H9 (cell line): ENCODE measurements around the gene CEP164. TPM values are rescaled to one million over a fixed set of nuclear protein-coding genes. Genes with fewer than 3 reads are reported as not detected.
"Not testable (repeated sequence)": the region's sequence is repeated elsewhere in the genome, so short reads cannot be mapped to it uniquely, and the experiment has no call there.

ENCODE experiments used
- DNase-seq: peaks from one replicate; pipeline ENCODE4 v3.0.0-alpha.2; 2017
- H2AFZ ChIP-seq: one replicate; pipeline ENCODE4 v1.6.1; 2013; ENCODE audit warnings: mild to moderate bottlenecking, low read length, control low read depth, moderate library complexity
- H2AK5ac ChIP-seq: 2 replicates; pipeline ENCODE4 v1.6.1; 2013; ENCODE audit warnings: low read length, control low read depth, mixed read lengths; ENCODE audit not compliant: insufficient read length
- H2BK120ac ChIP-seq: one replicate; pipeline ENCODE4 v1.6.1; 2013; ENCODE audit warnings: low read depth, mild to moderate bottlenecking, low read length, control low read depth, inconsistent platforms; ENCODE audit not compliant: poor library complexity, severe bottlenecking
- H2BK12ac ChIP-seq: 2 replicates; pipeline ENCODE4 v1.6.1; 2013; ENCODE audit warnings: low read length, control low read depth, mixed read lengths, low read depth; ENCODE audit not compliant: insufficient read length
- H2BK15ac ChIP-seq: 2 replicates; pipeline ENCODE4 v1.6.1; 2013; ENCODE audit warnings: low read depth, low read length, control low read depth
- H2BK20ac ChIP-seq: one replicate; pipeline ENCODE4 v1.6.1; 2013; ENCODE audit warnings: low read depth, mild to moderate bottlenecking, low read length, control low read depth, inconsistent platforms; ENCODE audit not compliant: poor library complexity, severe bottlenecking
- H2BK5ac ChIP-seq: 2 replicates; pipeline ENCODE4 v1.6.1; 2013; ENCODE audit warnings: low read length, control low read depth, mixed read lengths; ENCODE audit not compliant: insufficient read length
- H3K14ac ChIP-seq: 2 replicates; pipeline ENCODE4 v1.6.1; 2013; ENCODE audit warnings: low read length, control low read depth; ENCODE audit not compliant: insufficient read depth
- H3K18ac ChIP-seq: 2 replicates; pipeline ENCODE4 v1.6.1; 2013; ENCODE audit warnings: low read depth, mild to moderate bottlenecking, mixed read lengths, low read length, control low read depth; ENCODE audit not compliant: insufficient read length
- H3K23ac ChIP-seq: 2 replicates; pipeline ENCODE4 v1.6.1; 2013; ENCODE audit warnings: low read length, control low read depth, mixed read lengths, low read depth; ENCODE audit not compliant: insufficient read length
- H3K23me2 ChIP-seq: 2 replicates; pipeline ENCODE4 v1.6.1; 2013; ENCODE audit warnings: low read depth, mild to moderate bottlenecking, mixed read lengths, low read length, control low read depth; ENCODE audit not compliant: insufficient read length, poor library complexity, severe bottlenecking
- H3K27ac ChIP-seq: 2 replicates; pipeline ENCODE4 v1.5.1; 2013; ENCODE audit warnings: low read length, control low read depth, mixed read lengths, low read depth; ENCODE audit not compliant: insufficient read length
- H3K27me3 ChIP-seq: 2 replicates; pipeline ENCODE4 v1.6.1; 2013; ENCODE audit warnings: low read length, control low read depth, inconsistent platforms; ENCODE audit not compliant: insufficient read depth
- H3K4ac ChIP-seq: 2 replicates; pipeline ENCODE4 v1.6.1; 2013; ENCODE audit warnings: low read depth, mild to moderate bottlenecking, control low read depth, inconsistent platforms, low read length, moderate library complexity
- H3K4me1 ChIP-seq: 2 replicates; pipeline ENCODE4 v1.6.1; 2013; ENCODE audit warnings: low read length, control low read depth, inconsistent platforms; ENCODE audit not compliant: insufficient read depth
- H3K4me2 ChIP-seq: 2 replicates; pipeline ENCODE4 v1.6.1; 2013; ENCODE audit warnings: low read length, control low read depth, mixed read lengths; ENCODE audit not compliant: insufficient read length, insufficient read depth
- H3K56ac ChIP-seq: 2 replicates; pipeline ENCODE4 v1.6.1; 2013; ENCODE audit warnings: low read depth, mild to moderate bottlenecking, mixed read lengths, low read length, control low read depth; ENCODE audit not compliant: insufficient read length
- H3K79me1 ChIP-seq: 2 replicates; pipeline ENCODE4 v1.6.1; 2013; ENCODE audit warnings: low read depth, mild to moderate bottlenecking, moderate library complexity, low read length, control low read depth, inconsistent platforms; ENCODE audit not compliant: insufficient read depth, poor library complexity, severe bottlenecking
- H3K79me2 ChIP-seq: 2 replicates; pipeline ENCODE4 v1.6.1; 2013; ENCODE audit warnings: low read length, control low read depth, inconsistent platforms; ENCODE audit not compliant: insufficient read depth
- H3K9ac ChIP-seq: 2 replicates; pipeline ENCODE4 v1.6.1; 2013; ENCODE audit warnings: low read length, control low read depth, mixed read lengths; ENCODE audit not compliant: insufficient read length; ENCODE audit errors: extremely low read depth
- H3K9me3 ChIP-seq: one replicate; pipeline ENCODE4 v1.6.1; 2013; ENCODE audit warnings: low read depth, low read length, inconsistent platforms; ENCODE audit not compliant: control insufficient read depth
- H3T11ph ChIP-seq: one replicate; pipeline ENCODE4 v1.6.1; 2013; ENCODE audit warnings: mild to moderate bottlenecking, low read length, control low read depth, inconsistent platforms
- H4K20me1 ChIP-seq: one replicate; pipeline ENCODE4 v1.6.1; 2013; ENCODE audit not compliant: control insufficient read depth, insufficient read length, insufficient read depth
- H4K5ac ChIP-seq: 2 replicates; pipeline ENCODE4 v1.6.1; 2013; ENCODE audit warnings: low read depth, mild to moderate bottlenecking, mixed read lengths, low read length, control low read depth; ENCODE audit not compliant: insufficient read length
- H4K8ac ChIP-seq: replicated peaks from 2 replicates; pipeline ENCODE4 v1.6.1; 2013; ENCODE audit warnings: low read length, control low read depth, mixed read lengths, low read depth; ENCODE audit not compliant: insufficient read length
- H4K91ac ChIP-seq: 2 replicates; pipeline ENCODE4 v1.6.1; 2013; ENCODE audit warnings: low read depth, mild to moderate bottlenecking, moderate library complexity, mixed read lengths, low read length, control low read depth; ENCODE audit not compliant: insufficient read length
- H3K27ac Mint-ChIP-seq, 3 experiments: 2 replicates in 2 of 3; 3 replicates in 1 of 3; pipeline ENCODE4 v1.8.0; 2020 to 2021; ENCODE audit warnings: mixed read lengths in 3 of 3, mild to moderate bottlenecking in 1 of 3, moderate library complexity in 1 of 3
- H3K27me3 Mint-ChIP-seq: 2 replicates; pipeline ENCODE4 v1.8.0; 2021; ENCODE audit warnings: low read depth, mild to moderate bottlenecking, moderate library complexity, mixed read lengths
- H3K36me3 Mint-ChIP-seq, 3 experiments: 2 replicates in 2 of 3; 3 replicates in 1 of 3; pipeline ENCODE4 v1.8.0; 2020 to 2021; ENCODE audit warnings: low read depth in 3 of 3, mixed read lengths in 3 of 3; ENCODE audit not compliant: insufficient read depth in 1 of 3
- H3K4me1 Mint-ChIP-seq, 2 experiments: 2 replicates each; pipeline ENCODE4 v1.8.0; 2020; ENCODE audit warnings: mixed read lengths in 2 of 2
- H3K4me3 Mint-ChIP-seq, 2 experiments: 2 replicates in 1 of 2; 3 replicates in 1 of 2; pipeline ENCODE4 v1.8.0; 2020 to 2021; ENCODE audit warnings: mild to moderate bottlenecking in 2 of 2, mixed read lengths in 2 of 2, moderate library complexity in 1 of 2
- H3K9me3 Mint-ChIP-seq, 2 experiments: 2 replicates in 1 of 2; 3 replicates in 1 of 2; pipeline ENCODE4 v1.8.0; 2020; ENCODE audit warnings: mild to moderate bottlenecking in 2 of 2, mixed read lengths in 2 of 2, moderate library complexity in 1 of 2
- WGBS: extraction: QIAGEN DNeasy Blood & Tissue Kit; methylation state at CpG from one replicate; pipeline ENCODE4 v1.1.7; 2013; ENCODE audit warnings: missing lambda C conversion rate, low lambda C conversion rate, mixed read lengths; ENCODE audit not compliant: insufficient read length; ENCODE audit errors: extremely low coverage; 5-methylcytosine and 5-hydroxymethylcytosine counted together
- total RNA-seq: library from RNA; stranded (reverse); gene quantifications from 2 replicates; pipeline ENCODE4 v1.2.1, GENCODE V29; 2021

Gene CEP164
- total RNA-seq, 1 experiment from 2014 or later = 24.9 TPM

DNA sequence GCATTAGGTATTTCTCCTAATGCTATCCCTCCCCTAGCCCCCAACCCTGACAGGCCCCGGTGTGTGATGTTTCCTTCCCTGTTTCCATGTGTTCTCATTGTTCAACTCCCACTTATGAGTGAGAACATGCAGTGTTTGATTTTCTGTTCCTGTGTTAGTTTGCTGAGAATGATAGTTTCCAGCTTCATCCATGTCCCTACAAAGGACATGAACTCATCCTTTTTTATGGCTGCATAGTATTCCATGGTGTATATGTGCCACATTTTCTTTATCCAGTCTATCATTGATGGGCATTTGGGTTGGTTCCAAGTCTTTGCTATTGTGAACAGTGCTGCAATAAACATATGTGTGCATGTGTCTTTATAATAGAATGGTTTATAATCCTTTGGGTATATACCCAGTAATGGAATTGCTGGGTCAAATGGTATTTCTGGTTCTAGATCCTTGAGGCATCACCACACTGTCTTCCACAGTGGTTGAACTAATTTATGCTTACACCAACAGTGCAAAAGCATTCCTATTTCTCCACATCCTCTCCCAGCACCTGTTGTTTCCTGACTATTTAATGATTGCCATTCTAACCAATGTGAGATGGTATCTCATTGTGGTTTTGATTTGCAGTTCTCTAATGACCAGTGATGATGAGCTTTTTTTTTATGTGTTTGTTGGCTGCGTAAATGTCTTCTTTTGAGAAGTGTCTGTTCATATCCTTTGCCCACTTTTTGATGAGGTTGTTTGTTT, 71.6 kb downstream of the CEP164 start:
- no CpG with 5 or more reads among the region's 2 CpGs for WGBS

GRCh38 chr11:117405898-117406297, 78.2 kb downstream of the CEP164 start:
- H3K36me3 Mint-ChIP-seq = peaks cover 50 to 62% (median 58%) of the 10 kb centered on the region in 3 experiments
- H3K9me3 ChIP-seq, H2BK5ac ChIP-seq, H3T11ph ChIP-seq, H2BK12ac ChIP-seq, H3K4me2 ChIP-seq, H2AK5ac ChIP-seq, H2BK15ac ChIP-seq, H4K8ac ChIP-seq, H2BK120ac ChIP-seq, H3K4me1 ChIP-seq, H3K9ac ChIP-seq, H3K27ac ChIP-seq, H3K27me3 ChIP-seq, H4K5ac ChIP-seq, H3K27me3 Mint-ChIP-seq, H3K79me2 ChIP-seq, H3K56ac ChIP-seq, H4K91ac ChIP-seq, H3K27ac Mint-ChIP-seq, H3K4ac ChIP-seq, H3K23ac ChIP-seq, DNase-seq, H2BK20ac ChIP-seq, H3K4me3 Mint-ChIP-seq, H4K20me1 ChIP-seq, H2AFZ ChIP-seq, H3K18ac ChIP-seq, H3K23me2 ChIP-seq, H3K79me1 ChIP-seq, H3K14ac ChIP-seq: not testable (repeated sequence)
- H3K4me1 Mint-ChIP-seq = peaks cover 9 to 13% of the 10 kb centered on the region in 2 experiments
- no CpG with 5 or more reads among the region's 2 CpGs for WGBS
- H3K9me3 Mint-ChIP-seq = peaks cover 16 to 22% of the 10 kb centered on the region in 2 experiments

More for the DNA sequence above, 71.6 kb downstream of the CEP164 start:
- H4K20me1 ChIP-seq, H3K23me2 ChIP-seq, H3K9ac ChIP-seq, H3K27me3 Mint-ChIP-seq, H4K91ac ChIP-seq, H3T11ph ChIP-seq, DNase-seq, H3K18ac ChIP-seq, H4K8ac ChIP-seq, H3K4me2 ChIP-seq, H3K27me3 ChIP-seq, H3K79me2 ChIP-seq, H3K4ac ChIP-seq, H3K79me1 ChIP-seq, H2BK15ac ChIP-seq, H2BK120ac ChIP-seq, H2AK5ac ChIP-seq, H2AFZ ChIP-seq, H3K23ac ChIP-seq, H3K27ac ChIP-seq, H3K14ac ChIP-seq, H2BK5ac ChIP-seq, H3K4me3 Mint-ChIP-seq, H3K27ac Mint-ChIP-seq, H3K9me3 ChIP-seq, H2BK20ac ChIP-seq, H2BK12ac ChIP-seq, H3K4me1 ChIP-seq, H3K56ac ChIP-seq, H4K5ac ChIP-seq: not testable (repeated sequence)
- H3K36me3 Mint-ChIP-seq = peaks cover 64 to 67% (median 67%) of the 10 kb centered on the region in 3 experiments
- peaks cover 22 to 28% of the 10 kb centered on the region in 2 experiments for H3K9me3 Mint-ChIP-seq
- peaks cover 0 to 11% of the 10 kb centered on the region in 2 experiments; a peak in 2 of 4 replicates for H3K4me1 Mint-ChIP-seq
